DMS79 treated with DMSO at 0.1 percent for 48 hours (cell line): ENCODE measurements around the gene MAPK9.

Source experiments
- DNase-seq: peaks from one replicate; lab custom pipeline; 2025; lab: John Stamatoyannopoulos, UW

Gene MAPK9

GRCh38 chr5:180291943-180292831 lies at the start of gene MAPK9:
Gene MAPK9, minus strand, starts transcription at chr5:180292083. Its CDS starts 11,522 bp downstream, at chr5:180280561.
- peak; percentile 38 for DNase-seq

- DNase-seq: no peak
Measured at GRCh38 chr5:180341595-180341994, 49.7 kb upstream of the MAPK9 start.

DNA sequence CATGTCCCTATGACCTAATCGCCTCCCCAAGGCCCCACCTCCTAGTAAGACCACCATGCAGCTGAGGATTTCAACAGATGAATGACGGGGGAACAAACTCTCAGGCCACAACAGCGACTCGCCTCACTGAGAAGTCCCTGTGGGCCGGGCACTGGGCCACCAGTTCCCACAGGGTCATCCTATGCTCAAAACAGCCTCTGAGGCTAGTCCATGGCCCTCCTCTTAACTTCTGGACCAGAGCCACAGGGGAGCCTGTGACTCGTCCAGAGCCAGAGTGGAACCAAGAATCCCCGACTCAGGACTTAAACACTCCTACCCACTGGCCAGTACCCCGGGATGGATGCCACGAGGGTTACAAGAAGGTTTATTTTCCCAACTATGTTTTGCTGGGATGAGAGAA lies 49.0 kb upstream of the MAPK9 start:
- DNase-seq: no peak

- DNase-seq: no peak
Measured at GRCh38 chr5:180339583-180340183, 47.8 kb upstream of the MAPK9 start.

DNA sequence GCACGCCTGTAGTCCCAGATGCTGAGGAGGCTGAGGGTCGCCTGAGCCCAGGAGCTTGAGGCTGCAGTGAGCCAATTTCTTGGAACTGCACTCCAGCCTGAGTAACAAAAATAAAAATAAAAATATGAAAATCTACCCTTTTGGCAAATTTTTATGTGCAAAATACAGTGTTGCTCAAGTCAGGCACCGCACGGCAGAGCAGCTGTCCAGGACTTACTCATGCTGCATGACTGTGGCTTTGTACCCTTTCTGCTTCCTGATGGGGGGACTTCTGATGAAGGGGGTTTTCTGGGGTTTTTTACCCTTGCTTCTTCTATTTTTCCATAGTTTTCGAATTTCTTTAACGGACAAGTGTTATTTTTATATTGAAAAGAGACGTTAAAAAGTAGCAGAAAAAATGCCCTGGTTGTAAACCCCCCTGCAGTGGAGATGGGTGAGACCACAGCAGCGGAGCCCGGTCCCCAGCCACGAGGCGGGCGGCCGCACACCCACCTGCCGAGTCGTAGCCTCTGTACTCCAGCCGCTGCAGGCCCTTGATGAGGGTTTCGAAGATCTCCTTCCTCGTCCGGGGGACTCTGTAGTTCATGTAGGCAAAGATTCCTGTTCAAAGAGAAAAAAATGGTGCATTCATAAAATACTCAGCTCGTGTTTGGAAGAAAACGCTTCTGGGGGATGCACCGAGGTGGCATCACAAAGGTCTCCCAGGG lies 46.3 kb upstream of the MAPK9 start:
- no peak for DNase-seq

DNA sequence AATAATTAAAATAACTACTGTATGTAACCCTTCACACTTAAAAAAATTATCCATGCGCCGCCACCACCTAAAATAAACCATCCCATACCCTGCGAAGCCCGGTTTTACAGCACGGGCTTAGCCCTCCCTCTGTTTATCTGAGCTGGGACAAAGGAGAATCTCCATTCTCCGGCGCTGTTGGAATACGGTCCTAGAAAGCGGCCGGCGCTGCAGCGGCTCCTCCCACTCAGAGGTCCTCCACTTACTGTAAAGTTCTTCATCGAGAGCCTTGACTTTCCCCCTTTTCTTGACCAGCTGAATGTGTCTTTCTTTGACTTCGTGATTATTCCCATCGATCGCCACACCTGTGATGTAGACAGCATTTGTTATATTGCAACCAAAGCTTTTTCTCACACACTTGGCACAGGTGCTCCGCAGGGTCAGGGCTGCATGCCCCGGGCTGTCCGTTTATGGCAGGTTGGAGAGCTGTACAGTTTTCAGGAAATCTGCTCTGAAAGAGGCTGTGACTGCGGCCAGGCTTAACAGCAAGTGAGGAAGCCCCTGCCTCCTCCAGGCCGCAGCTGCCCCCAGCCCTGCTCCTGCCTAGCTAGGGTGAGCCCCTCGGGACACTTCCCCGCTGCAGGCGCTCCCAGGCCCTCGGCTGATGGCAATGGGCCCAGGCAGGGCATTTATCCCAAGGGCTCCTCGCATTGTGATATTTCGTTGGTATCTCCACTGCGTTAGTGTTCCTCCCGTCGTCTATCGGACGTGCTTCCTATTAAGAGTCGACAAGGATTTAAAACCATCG lies 44.5 kb upstream of the MAPK9 start:
- DNase-seq: no peak

DNA sequence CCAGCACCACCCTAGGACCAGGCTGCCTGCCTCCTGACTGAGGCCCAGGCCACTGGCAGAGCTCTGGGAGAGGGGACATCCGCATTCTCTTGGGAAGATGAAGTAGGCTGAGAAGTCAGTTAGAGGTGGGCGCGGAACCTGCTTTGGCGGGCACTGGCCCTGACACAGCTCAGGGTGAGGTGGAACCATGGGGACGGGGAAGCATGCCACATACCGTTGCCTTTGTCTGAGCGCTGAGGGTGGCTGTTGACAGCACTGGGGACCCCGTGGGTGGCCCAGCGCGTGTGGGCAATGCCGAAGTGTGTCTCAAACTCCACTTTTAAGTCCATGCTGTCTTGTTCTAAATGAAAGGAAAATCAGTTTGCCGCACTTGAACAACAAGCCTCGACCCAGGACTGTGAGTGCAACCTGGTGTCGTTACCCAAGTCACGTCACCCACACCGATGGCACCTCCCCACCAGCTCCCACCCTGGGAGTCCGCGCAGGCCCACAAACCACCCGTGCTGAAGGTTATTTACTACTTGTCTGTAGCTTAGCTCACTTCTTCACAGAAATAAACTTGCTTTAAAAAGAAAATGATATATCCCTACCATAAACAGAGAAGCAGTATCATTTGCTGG lies 43.8 kb upstream of the MAPK9 start:
- DNase-seq: no peak

DNA sequence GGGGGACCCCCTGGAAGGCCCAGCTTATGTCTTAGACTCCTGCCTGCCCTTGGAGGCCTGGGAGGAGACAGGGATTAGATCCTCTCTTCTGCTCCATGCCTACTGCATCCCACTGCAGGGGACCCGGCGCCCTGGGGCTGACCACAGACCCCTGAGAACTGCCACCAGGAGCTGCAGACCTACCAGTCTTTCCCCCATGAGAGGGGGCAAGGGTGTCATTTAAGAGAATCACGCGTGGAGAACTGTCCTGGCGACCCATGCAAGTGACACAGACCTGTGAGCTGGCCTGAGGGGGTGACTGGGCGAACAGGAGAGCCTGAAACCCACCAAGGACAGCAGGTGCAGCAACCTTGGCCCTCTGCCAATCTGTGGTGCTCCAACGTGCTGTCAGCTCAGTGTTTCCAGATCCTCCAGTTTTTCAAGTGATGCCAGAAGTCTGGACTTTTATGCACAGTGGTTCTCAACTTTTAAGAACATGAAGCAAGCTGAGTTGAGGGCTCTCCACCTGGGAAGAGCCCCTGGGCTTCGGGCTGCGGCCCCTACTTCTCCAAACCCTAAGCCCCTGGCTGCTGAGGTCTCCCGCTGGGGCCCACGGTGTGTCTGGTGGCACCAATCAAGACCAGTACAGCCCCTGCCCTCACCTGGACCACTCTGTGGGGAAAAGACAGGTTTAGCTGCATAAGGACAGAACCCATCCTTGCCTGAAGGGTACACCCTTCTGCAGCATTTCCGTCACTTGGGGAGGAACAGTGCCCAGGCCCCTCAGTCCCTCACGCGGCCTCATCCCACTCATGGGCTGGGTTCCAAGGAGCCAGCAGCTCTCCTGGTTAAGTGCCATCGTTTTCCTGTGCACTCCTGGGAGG lies 43.1 kb upstream of the MAPK9 start:
- peak; percentile 49 for DNase-seq

DNA sequence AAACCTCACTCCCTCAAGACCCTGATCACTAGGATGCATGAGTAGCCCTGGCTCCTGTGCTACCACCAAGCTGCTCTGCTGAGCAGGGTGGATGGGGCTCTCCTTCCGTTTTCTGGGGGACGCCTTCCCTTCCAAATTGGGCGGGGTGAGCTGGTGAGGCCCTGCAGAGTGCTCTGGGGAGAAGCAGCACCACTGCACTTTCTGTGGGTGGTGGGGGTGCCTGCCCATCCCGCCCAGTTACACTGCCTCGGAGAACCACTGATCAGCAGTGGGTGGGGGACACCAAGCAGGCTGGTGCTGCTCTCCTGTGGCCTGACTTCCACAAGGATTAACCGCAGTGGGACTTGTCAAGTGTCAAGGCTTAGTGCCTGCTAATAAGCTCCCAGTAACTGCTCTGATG lies 42.3 kb upstream of the MAPK9 start:
- no peak for DNase-seq

DNA sequence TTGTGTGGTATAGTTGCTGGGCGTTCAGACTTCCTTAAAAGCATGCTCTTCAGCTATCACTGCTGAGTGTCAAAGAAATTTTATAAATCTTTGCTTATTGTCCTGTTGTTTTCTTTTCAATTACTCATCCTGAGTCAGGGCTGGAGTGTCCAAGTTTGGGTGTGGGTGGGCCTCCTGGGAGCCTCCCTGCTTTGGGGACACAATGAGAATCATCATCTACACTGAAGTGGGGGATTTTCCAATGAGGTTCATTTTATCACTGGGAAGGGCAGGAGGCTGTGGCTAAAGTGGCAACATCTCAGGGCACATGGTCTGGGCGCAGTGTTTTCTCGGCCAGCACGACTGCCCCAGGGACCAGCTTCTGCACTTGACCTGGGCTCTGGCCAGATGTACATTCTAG lies 41.8 kb upstream of the MAPK9 start:
- no peak for DNase-seq

- DNase-seq: no peak
Measured at GRCh38 chr5:180332861-180333260, 41.0 kb upstream of the MAPK9 start.

DNA sequence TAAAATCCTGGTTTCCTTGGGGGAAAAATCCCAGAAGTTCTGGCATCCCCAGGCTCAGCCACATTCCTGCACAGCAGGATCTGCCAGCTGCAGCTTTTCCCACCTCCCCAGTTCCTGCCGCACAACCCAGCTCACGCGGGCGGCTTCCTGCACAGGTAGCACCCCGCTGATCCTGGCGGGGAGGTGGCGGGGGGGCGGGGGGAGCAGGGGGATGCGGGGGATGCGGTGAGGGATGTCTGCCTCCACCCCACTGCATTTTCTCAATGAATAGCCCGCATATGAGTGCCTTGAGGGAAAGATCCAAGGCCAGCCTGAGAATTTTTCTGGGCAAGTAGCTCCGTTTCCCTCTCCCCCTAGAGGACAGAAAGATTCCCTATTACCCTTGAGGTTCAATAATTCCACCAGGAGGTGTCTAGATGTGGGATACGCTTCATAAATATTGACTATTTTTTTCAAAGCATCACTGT lies 40.2 kb upstream of the MAPK9 start:
- no peak for DNase-seq

- DNase-seq: no peak
Measured at GRCh38 chr5:180331647-180331950, 39.7 kb upstream of the MAPK9 start.

DNA sequence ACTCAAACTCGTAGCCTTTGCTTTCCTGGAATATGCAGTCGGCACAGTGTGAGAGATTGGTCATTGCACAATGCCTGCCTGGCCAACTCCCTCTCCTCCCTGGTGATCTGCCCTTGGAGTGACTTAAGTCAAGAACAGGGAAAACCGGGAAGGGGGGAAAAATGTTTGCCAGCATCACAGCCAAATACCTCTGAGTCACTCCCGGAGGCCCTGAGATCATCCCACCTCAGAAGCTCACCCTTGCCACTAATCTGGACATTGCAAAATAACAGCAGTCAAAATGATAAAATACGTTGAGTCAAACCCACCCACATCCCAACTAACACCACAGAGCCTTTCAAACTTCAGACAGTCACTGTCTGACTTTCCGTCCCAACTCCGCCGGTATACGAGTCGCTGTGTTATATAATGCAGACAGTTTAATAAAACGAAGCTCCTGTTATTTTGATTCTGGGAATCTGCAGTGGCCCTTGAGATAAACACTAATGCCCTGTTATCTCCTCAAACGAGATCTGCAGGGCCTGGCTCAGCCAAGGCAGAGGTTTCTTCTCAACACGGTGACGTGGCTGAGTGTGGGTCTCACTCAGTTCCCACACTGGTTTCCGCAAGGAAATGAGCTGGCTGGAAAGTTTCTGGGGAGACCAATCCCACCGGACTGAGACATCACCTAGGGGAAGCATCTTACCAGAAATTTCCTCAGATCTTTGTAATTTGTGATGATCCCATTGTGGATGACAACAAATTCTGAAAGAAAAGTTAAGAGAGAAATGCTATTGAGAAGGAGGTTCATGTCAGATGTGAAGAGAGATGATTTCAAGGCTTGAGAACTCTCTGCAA lies 39.1 kb upstream of the MAPK9 start:
- no peak for DNase-seq

DNA sequence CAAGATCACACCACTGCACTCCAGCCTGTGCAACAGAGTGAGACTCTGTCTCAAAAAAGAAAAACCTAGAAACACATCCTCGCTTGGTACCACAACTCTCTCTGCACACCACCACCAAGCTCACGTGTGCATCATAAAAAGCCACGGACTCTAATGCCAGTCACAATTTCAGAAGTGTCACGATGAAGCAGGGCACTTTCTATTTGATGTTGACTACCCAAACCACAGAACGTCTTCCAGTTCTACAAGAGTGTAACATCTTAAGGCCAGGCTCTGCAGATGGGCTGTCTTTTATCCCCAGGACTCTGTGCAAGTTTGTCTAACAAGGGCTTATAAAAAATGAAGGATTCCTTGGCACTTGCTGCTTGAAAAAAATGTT lies 38.4 kb upstream of the MAPK9 start:
- no peak for DNase-seq

GRCh38 chr5:180329606-180330269 lies 37.9 kb upstream of the MAPK9 start:
- DNase-seq: no peak

DNA sequence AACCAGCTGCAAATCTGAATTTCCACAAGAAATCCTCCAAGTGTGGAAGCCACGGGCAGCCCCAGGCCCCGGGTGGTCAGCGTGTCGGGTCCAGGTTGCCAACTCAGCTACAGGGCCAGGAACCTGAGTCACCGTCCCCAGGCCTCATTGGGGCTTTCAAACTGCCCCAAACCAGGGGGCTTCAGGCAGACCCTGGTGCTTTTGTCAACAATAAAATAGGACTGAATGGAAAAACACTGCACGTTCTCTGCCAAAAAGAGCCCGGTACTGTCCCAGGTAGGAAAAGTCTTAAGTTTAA lies 37.2 kb upstream of the MAPK9 start:
- no peak for DNase-seq

DNA sequence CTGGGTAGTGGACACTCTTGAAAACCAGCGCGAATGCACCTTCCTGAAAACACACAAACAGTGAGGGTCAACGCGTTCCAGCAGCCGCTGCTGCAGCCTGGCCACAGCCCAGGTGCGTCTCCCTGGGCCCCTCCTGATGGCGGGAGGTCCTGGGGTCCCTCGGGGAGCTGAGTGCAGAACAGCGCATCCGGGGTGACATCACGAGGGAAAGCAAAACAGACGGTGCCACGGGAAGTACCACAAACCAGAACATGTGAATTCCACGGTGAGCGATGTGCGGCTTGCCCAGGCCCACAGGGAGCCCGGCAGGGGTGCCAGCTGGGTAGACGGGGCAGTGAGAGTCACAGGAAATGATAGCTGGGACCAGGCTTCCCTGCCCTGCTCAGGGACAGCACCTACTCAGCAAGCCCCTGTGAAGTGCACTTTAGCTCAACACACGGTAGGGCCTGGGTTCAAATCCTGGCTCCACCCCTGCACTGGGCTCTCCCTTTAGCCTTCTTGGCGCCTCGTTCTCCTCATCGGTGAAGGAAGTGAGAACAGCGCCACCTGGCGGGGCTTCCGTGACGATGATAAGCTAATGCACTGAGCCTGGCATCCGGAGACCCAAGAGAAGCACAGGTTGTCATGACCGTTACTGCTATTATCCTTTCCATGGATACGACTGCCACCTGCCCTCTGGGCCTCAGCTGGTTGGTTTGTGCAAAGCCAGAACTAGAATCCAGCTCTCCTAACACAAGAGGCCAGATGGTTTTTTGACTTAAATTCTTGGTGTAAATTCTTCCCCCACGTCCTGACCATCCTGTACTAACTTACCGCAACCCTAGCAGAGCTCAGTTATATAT lies 36.6 kb upstream of the MAPK9 start:
- DNase-seq: no peak
